GM18909 (cell line): ENCODE measurements around the gene CALN1.

Source experiments
- ATAC-seq: cut with Tn5 transposase; IDR thresholded peaks from one replicate; pipeline ENCODE4 v1.9.1; 2021; ENCODE audit warnings: mild to moderate bottlenecking; ENCODE audit not compliant: unreplicated experiment, poor library complexity

The CALN1 gene

GRCh38 chr7:72275382-72276070 lies 136.6 kb downstream of the CALN1 start:
- no peak for ATAC-seq

- ATAC-seq, result no peak
These were observed 139.7 kb downstream of the CALN1 start for GRCh38 chr7:72272479-72272878.

GRCh38 chr7:72268796-72269195 lies 143.3 kb downstream of the CALN1 start:
- ATAC-seq, result no peak

- ATAC-seq, result no peak
These were observed 144.0 kb downstream of the CALN1 start for GRCh38 chr7:72268090-72268489.

GRCh38 chr7:72267291-72267800 lies 144.8 kb downstream of the CALN1 start:
- ATAC-seq, result no peak

GRCh38 chr7:72266771-72267170 lies 145.4 kb downstream of the CALN1 start:
- no peak for ATAC-seq

- ATAC-seq, result no peak
These were observed 146.8 kb downstream of the CALN1 start for GRCh38 chr7:72265071-72265904.

GRCh38 chr7:72260406-72260805 lies 151.7 kb downstream of the CALN1 start:
- ATAC-seq, result no peak

- no peak for ATAC-seq
These were observed 154.1 kb downstream of the CALN1 start for GRCh38 chr7:72258074-72258473.

- ATAC-seq, result no peak
These were observed 157.7 kb downstream of the CALN1 start for GRCh38 chr7:72254455-72254854.

- ATAC-seq, result no peak
These were observed 163.0 kb downstream of the CALN1 start for GRCh38 chr7:72249106-72249505.

- ATAC-seq, result no peak
These were observed 167.2 kb downstream of the CALN1 start for GRCh38 chr7:72244826-72245398.

GRCh38 chr7:72243329-72243728 lies 168.8 kb downstream of the CALN1 start:
- no peak for ATAC-seq

GRCh38 chr7:72235351-72235750 lies 176.8 kb downstream of the CALN1 start:
- ATAC-seq, result no peak

GRCh38 chr7:72234086-72234485 lies 178.1 kb downstream of the CALN1 start:
- no peak for ATAC-seq

GRCh38 chr7:72230281-72230680 lies 181.9 kb downstream of the CALN1 start:
- ATAC-seq, result no peak

GRCh38 chr7:72223351-72223750 lies 188.8 kb downstream of the CALN1 start:
- no peak for ATAC-seq

GRCh38 chr7:72222136-72222535 lies 190.0 kb downstream of the CALN1 start:
- ATAC-seq, result no peak

- ATAC-seq, result no peak
These were observed 192.6 kb downstream of the CALN1 start for GRCh38 chr7:72219500-72219899.

GRCh38 chr7:72217151-72217550 lies 195.0 kb downstream of the CALN1 start:
- no peak for ATAC-seq

GRCh38 chr7:72213769-72214168 lies 198.4 kb downstream of the CALN1 start:
- no peak for ATAC-seq
